H1 (cell line): ENCODE measurements around the gene AKAP7. TPM values are rescaled to one million over a fixed set of nuclear protein-coding genes. Genes with fewer than 3 reads are reported as not detected.

Experiments used
- FOSL1 ChIP-seq: IDR thresholded peaks from 2 replicates; pipeline ENCODE4 v1.6.1; 2011; ENCODE audit warnings: mild to moderate bottlenecking, low read depth, low read length, moderate library complexity; ENCODE audit not compliant: insufficient read depth
- JUN ChIP-seq: IDR thresholded peaks from 2 replicates; pipeline ENCODE4 v1.6.1; 2011; ENCODE audit warnings: low read depth, mild to moderate bottlenecking, improper control_type of control experiment, low read length
- NRF1 ChIP-seq: IDR thresholded peaks from 2 replicates; pipeline ENCODE4 v1.6.1; 2011; ENCODE audit warnings: mild to moderate bottlenecking, low read depth, low read length, improper control_type of control experiment
- SP1 ChIP-seq: IDR thresholded peaks from 2 replicates; pipeline ENCODE4 v1.6.1; 2011; ENCODE audit warnings: low read depth, low read length
- polyA plus RNA-seq, 7 experiments: library from polyadenylated mRNA; depleted of rRNA in 3 of 7; stranded (reverse) in 5 of 7; unstranded in 2 of 7; fragments of >200 nt in 5 of 7; fragments of 200-250 nt in 2 of 7; gene quantifications; 1 replicate in 5 of 7; 2 replicates in 1 of 7; 4 replicates in 1 of 7; pipeline versions ENCODE4 v1.2.1 to v1.2.3, GENCODE V29; 2011 to 2013; ENCODE audit warnings: missing spikeins in 2 of 7, mixed read lengths in 2 of 7
- total RNA-seq: library from RNA; stranded (reverse); fragmentation: NEBNext Ultra II Directional; extraction: Animal tissue kit (Norgen Biotek cat#: 25700); gene quantifications from 2 replicates; pipeline ENCODE4 v1.2.1, GENCODE V29; 2021

Gene AKAP7
- total and polyA plus RNA-seq, 2 of the 8 experiments (the other 6 are each of a cell fraction or from before 2014, with no cell fraction given), result 4.7 to 16.9 TPM

DNA sequence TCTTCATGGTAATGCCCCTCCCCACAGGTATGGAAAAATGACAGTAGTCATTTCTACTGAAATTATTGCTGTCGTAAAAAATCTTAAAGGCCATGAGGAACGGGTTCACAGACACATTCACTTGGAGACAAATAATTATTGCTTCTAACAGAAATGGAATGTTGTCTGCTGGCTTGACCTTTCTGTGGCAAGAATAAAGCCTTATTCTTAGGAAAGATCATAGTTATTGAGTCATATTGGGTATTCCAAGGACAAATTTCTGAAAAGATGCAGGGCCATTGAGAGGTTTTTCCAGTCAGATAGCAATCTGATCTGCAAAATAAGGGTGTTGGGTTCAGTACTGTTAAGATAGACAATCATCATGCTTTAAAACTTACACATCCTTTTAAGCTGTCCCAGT lies 29.2 kb downstream of the AKAP7 start (continued):
- no peak for TF ChIP-seq NRF1
- no peak for TF ChIP-seq SP1
- TF ChIP-seq JUN, result no peak
- TF ChIP-seq FOSL1, result no peak
